CD4-positive, alpha-beta T cell (primary cell): Measurements from ENCODE around the gene ALDH18A1. TPM values are rescaled to one million over a fixed set of nuclear protein-coding genes. Genes with fewer than 3 reads are reported as not detected.

ENCODE experiments used
- ATAC-seq: fragments of 200-7000 bp; cut with Tn5 transposase; one replicate; pipeline ENCODE4 v1.10.0; 2022; ENCODE audit warnings: mild to moderate bottlenecking; ENCODE audit not compliant: poor library complexity
- CTCF ChIA-PET: fragments of 350-600 bp; sonication (Branson Sonifier 250); formaldehyde crosslinking; loops from one replicate; lab custom pipeline; 2021; ENCODE audit warnings: antibody characterized with exemption, inconsistent platforms; lab: Charles Lee
- POLR2A ChIA-PET: fragments of 350-600 bp; sonication (Branson Sonifier 250); formaldehyde crosslinking; loops from one replicate; lab custom pipeline; 2021; ENCODE audit warnings: antibody characterized with exemption, inconsistent platforms; lab: Charles Lee
- DNase-seq, 14 experiments: peaks; one replicate each; pipeline ENCODE4 v3.0.0-alpha.2; 2013 to 2020; ENCODE audit warnings: mixed read lengths in 2 of 14
- H3K27ac ChIP-seq, 2 donors: one replicate each; pipeline versions ENCODE4 v1.5.1 to v1.7.0; 2013; ENCODE audit warnings: low read length in 2 of 2, low read depth in 1 of 2, mild to moderate bottlenecking in 1 of 2
- H3K27me3 ChIP-seq, 2 experiments: 1 replicate in 1 of 2; 2 replicates in 1 of 2; pipeline versions ENCODE4 v1.6.1 to v1.7.0; 2013; ENCODE audit warnings: low read length in 2 of 2, control low read depth in 1 of 2, mild to moderate bottlenecking in 1 of 2, moderate library complexity in 1 of 2; ENCODE audit not compliant: insufficient read depth in 2 of 2, control insufficient read depth in 1 of 2
- H3K36me3 ChIP-seq: one replicate; pipeline ENCODE4 v1.6.1; 2013; ENCODE audit warnings: low read length, control low read depth; ENCODE audit not compliant: insufficient read depth
- H3K4me1 ChIP-seq: one replicate; pipeline ENCODE4 v1.6.1; 2013; ENCODE audit warnings: low read length, control low read depth; ENCODE audit not compliant: insufficient read depth
- H3K4me3 ChIP-seq: one replicate; pipeline ENCODE4 v1.5.1; 2013; ENCODE audit warnings: mild to moderate bottlenecking, low read length, moderate library complexity
- H3K9me3 ChIP-seq, 2 experiments: 1 replicate in 1 of 2; 2 replicates in 1 of 2; pipeline versions ENCODE4 v1.6.1 to v1.7.0; 2013; ENCODE audit warnings: low read length in 2 of 2, mild to moderate bottlenecking in 2 of 2, control low read depth in 1 of 2, moderate library complexity in 1 of 2; ENCODE audit not compliant: control insufficient read depth in 1 of 2, insufficient read depth in 1 of 2
- H3K27ac Mint-ChIP-seq: one replicate; pipeline ENCODE4 v1.8.0; 2020; ENCODE audit warnings: mixed read lengths
- H3K27me3 Mint-ChIP-seq: one replicate; pipeline ENCODE4 v1.8.0; 2021; ENCODE audit warnings: mixed read lengths
- H3K36me3 Mint-ChIP-seq: one replicate; pipeline ENCODE4 v1.8.0; 2021; ENCODE audit warnings: low read depth, mixed read lengths
- H3K4me1 Mint-ChIP-seq: one replicate; pipeline ENCODE4 v1.8.0; 2021; ENCODE audit warnings: low read depth, mixed read lengths
- H3K4me3 Mint-ChIP-seq: one replicate; pipeline ENCODE4 v1.8.0; 2020; ENCODE audit warnings: mild to moderate bottlenecking, mixed read lengths
- H3K9me3 Mint-ChIP-seq: one replicate; pipeline ENCODE4 v1.8.0; 2020; ENCODE audit warnings: mixed read lengths
- intact Hi-C, 2 experiments: fragments of 100-400 bp; cut with DNase I in 1 of 2; cut with micrococcal nuclease in 1 of 2; formaldehyde crosslinking; loops; one replicate each; pipeline versions ENCODE4 v1.15.1 to v1.9.0; 2023 to 2025; cut with DNase I, micrococcal nuclease
- total RNA-seq, 174 experiments: library from RNA in 2 of 174; stranded (reverse) in 2 of 174; gene quantifications; one replicate each; pipeline ENCODE4 v1.2.3 and lab custom pipeline; 2021 to 2026
- TF ChIP-seq, protein P1 (sequence below): fragments of 200-600 bp; IDR thresholded peaks from one replicate; pipeline ENCODE4 v1.8.0; 2022; ENCODE audit warnings: antibody characterized with exemption, mild to moderate bottlenecking

ALDH18A1 gene
- total RNA-seq, 2 experiments from 2014 or later: 9.6 to 12.6 TPM

DNA sequence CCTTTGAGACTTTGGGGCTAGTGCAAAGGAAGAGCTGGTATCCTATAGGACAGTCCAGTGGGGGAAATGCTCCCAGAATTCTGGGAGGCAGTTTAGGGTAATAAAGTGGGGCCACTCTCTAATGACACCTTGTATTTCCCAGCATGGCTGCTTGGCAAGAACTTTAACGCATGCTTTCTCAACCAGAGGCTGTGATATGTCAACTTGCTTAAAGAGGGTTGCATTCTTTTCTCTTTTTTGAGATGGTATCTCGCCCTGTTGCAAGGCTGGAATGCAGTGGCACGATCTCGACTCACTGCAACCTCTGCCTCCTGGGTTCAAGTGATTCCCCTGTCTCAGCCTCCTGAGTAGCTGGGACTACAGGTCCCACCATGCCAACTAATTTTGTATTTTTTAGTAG lies 38.4 kb downstream of the ALDH18A1 start:
- no peak overlapping the region for H3K27ac Mint-ChIP-seq

DNA sequence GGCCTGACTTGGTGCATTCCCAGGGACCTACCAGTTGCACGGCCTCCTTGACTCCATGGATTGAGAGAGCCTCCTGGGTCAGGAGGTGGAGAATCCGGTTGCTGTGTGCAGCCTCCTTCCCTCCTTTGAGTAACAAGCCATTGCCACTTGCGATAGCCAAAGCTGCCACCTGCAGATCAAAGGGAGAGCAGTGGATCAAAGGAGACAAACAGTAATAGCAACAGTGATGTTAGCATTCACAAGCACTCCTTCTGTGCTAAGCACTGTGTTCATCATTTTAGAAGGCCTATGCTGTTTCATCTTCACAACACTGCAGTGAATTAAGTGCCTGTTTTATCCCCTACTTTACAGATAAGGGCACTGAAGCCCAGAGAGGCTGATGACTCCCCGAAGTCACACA lies 40.1 kb downstream of the ALDH18A1 start:
- Mint-ChIP-seq H3K27ac (no peak overlapping the region), H3K9me3 (no peaks in the 10 kb centered on the region), H3K36me3 (peaks cover 97% of the 10 kb centered on the region), H3K4me3 (no peak overlapping the region), H3K4me1 (no peaks in the 10 kb centered on the region), H3K27me3 (no peaks in the 10 kb centered on the region)
- ChIA-PET CTCF (no interaction called here), POLR2A (interaction anchor here (0.6 kb wide), 1 partner anchor 14 kb away, joined by 3 read pairs; no protein-coding TSS in a partner anchor)
- no peak overlapping the region for H3K27ac ChIP-seq
- H3K9me3 ChIP-seq: peaks cover 0 to 5% of the 10 kb centered on the region in 2 experiments
- H3K4me1 ChIP-seq: no peaks in the 10 kb centered on the region
- DNase-seq (no peak), ATAC-seq (no peak)
- TF ChIP-seq, protein P1, sequence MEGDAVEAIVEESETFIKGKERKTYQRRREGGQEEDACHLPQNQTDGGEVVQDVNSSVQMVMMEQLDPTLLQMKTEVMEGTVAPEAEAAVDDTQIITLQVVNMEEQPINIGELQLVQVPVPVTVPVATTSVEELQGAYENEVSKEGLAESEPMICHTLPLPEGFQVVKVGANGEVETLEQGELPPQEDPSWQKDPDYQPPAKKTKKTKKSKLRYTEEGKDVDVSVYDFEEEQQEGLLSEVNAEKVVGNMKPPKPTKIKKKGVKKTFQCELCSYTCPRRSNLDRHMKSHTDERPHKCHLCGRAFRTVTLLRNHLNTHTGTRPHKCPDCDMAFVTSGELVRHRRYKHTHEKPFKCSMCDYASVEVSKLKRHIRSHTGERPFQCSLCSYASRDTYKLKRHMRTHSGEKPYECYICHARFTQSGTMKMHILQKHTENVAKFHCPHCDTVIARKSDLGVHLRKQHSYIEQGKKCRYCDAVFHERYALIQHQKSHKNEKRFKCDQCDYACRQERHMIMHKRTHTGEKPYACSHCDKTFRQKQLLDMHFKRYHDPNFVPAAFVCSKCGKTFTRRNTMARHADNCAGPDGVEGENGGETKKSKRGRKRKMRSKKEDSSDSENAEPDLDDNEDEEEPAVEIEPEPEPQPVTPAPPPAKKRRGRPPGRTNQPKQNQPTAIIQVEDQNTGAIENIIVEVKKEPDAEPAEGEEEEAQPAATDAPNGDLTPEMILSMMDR: no peak
- intact Hi-C loops: no loop called here
- peaks cover 75% of the 10 kb centered on the region for H3K36me3 ChIP-seq
- no peaks in the 10 kb centered on the region for H3K27me3 ChIP-seq
- no peak overlapping the region for H3K4me3 ChIP-seq

More for the DNA sequence above, 38.4 kb downstream of the ALDH18A1 start:
- H3K4me3 ChIP-seq: no peak overlapping the region
- no peaks in the 10 kb centered on the region for H3K27me3 ChIP-seq
- ChIA-PET POLR2A (no interaction called here), CTCF (no interaction called here)
- no peaks in the 10 kb centered on the region for H3K4me1 Mint-ChIP-seq
- H3K9me3 ChIP-seq: peaks cover 0 to 5% of the 10 kb centered on the region in 2 experiments
- DNase-seq: no peak
- H3K4me3 Mint-ChIP-seq: no peak overlapping the region
- no peaks in the 10 kb centered on the region for H3K9me3 Mint-ChIP-seq
- no peak overlapping the region for H3K27ac ChIP-seq
- peaks cover 98% of the 10 kb centered on the region for H3K36me3 Mint-ChIP-seq
- no peaks in the 10 kb centered on the region for H3K4me1 ChIP-seq
- ATAC-seq: no peak
- no peaks in the 10 kb centered on the region for H3K27me3 Mint-ChIP-seq
- peaks cover 58% of the 10 kb centered on the region for H3K36me3 ChIP-seq
- intact Hi-C loops: no loop called here
- TF ChIP-seq, protein P1: no peak

- CTCF ChIA-PET: no interaction called here
- POLR2A ChIA-PET: no interaction called here
- H3K4me3 Mint-ChIP-seq: no peak overlapping the region
Observed at GRCh38 chr10:95613330-95613729, 43.2 kb downstream of the ALDH18A1 start.

More at GRCh38 chr10:95613330-95613729, 43.2 kb downstream of the ALDH18A1 start:
- peaks cover 97% of the 10 kb centered on the region for H3K36me3 Mint-ChIP-seq
- intact Hi-C loops: no loop called here
- H3K4me1 ChIP-seq: no peaks in the 10 kb centered on the region
- peaks cover 87% of the 10 kb centered on the region for H3K36me3 ChIP-seq
- H3K27ac Mint-ChIP-seq: no peak overlapping the region
- no peak for ATAC-seq
- no peaks in the 10 kb centered on the region for H3K9me3 ChIP-seq
- no peaks in the 10 kb centered on the region for H3K27me3 ChIP-seq
- no peaks in the 10 kb centered on the region for H3K27me3 Mint-ChIP-seq
- TF ChIP-seq, protein P1: no peak
- no peaks in the 10 kb centered on the region for H3K4me1 Mint-ChIP-seq
- H3K9me3 Mint-ChIP-seq: no peaks in the 10 kb centered on the region
- no peak overlapping the region for H3K27ac ChIP-seq
- DNase-seq: no peak
- no peak overlapping the region for H3K4me3 ChIP-seq
